Gastrocnemius medialis (tissue), 4 donors: Measurements from ENCODE around the gene LSAMP.

ENCODE experiments used
- CTCF ChIP-seq, 5 experiments: fragments of 450-650 bp in 3 of 5; fragments of 200-600 bp in 2 of 5; sonication (generic) in 2 of 5; IDR thresholded peaks in 4 of 5; conservative IDR thresholded peaks in 1 of 5; 1 replicate in 4 of 5; 2 replicates in 1 of 5; pipeline ENCODE4 v1.5.1; 2016 to 2019; ENCODE audit warnings: antibody characterized with exemption in 5 of 5, mild to moderate bottlenecking in 3 of 5, moderate library complexity in 3 of 5
- POLR2A ChIP-seq, 2 donors: fragments of 450-650 bp; IDR thresholded peaks; one replicate each; pipeline ENCODE4 v1.6.1; 2017; ENCODE audit warnings: antibody characterized with exemption in 2 of 2, mild to moderate bottlenecking in 2 of 2, moderate library complexity in 2 of 2

- no peak for TF ChIP-seq CTCF (IDR thresholded peaks at IDR 0.05 in 4 of 5, conservative IDR thresholded peaks at IDR 0.05 in 1 of 5)
- TF ChIP-seq POLR2A (IDR thresholded peaks at IDR 0.05) = no peak
These were observed 197.7 kb downstream of the LSAMP start for GRCh38 chr3:116247605-116248004.
